ENCODE data around the gene TMEM63B.

The TMEM63B gene

GRCh38 chr6:44176130-44176761 lies 48.9 kb downstream of the TMEM63B start:
- no peak overlapping the region for H3K4me3 ChIP-seq (ENCODE audit: low read length)
- DNase-seq (ENCODE audit: low read depth) = no peak
- TF ChIP-seq CTCF (conservative IDR thresholded peaks at IDR 0.05; ENCODE audit: low read length) = no peak

GRCh38 chr6:44176762-44177509 lies 49.6 kb downstream of the TMEM63B start:
- TF ChIP-seq CTCF (conservative IDR thresholded peaks at IDR 0.05; ENCODE audit: low read length) = no peak
- no peak overlapping the region for H3K4me3 ChIP-seq (ENCODE audit: low read length)
- DNase-seq (ENCODE audit: low read depth) = no peak

GRCh38 chr6:44177691-44178423 lies 50.5 kb downstream of the TMEM63B start:
- TF ChIP-seq CTCF (conservative IDR thresholded peaks at IDR 0.05; ENCODE audit: low read length) = no peak
- DNase-seq (ENCODE audit: low read depth) = peak; percentile 79
- no peak overlapping the region for H3K4me3 ChIP-seq (ENCODE audit: low read length)

- no peak for TF ChIP-seq CTCF (conservative IDR thresholded peaks at IDR 0.05; ENCODE audit: low read length)
- DNase-seq (ENCODE audit: low read depth) = no peak
These were observed 51.2 kb downstream of the TMEM63B start for GRCh38 chr6:44178424-44179071.

GRCh38 chr6:44179072-44179536 lies 51.8 kb downstream of the TMEM63B start:
- no peak for TF ChIP-seq CTCF (conservative IDR thresholded peaks at IDR 0.05; ENCODE audit: low read length)
- no peak for DNase-seq (ENCODE audit: low read depth)
- no peak overlapping the region for H3K4me3 ChIP-seq (ENCODE audit: low read length)

More at GRCh38 chr6:44178424-44179071, 51.2 kb downstream of the TMEM63B start:
- H3K4me3 ChIP-seq (ENCODE audit: low read length) = no peak overlapping the region

- no peak for DNase-seq (ENCODE audit: low read depth)
- no peak overlapping the region for H3K4me3 ChIP-seq (ENCODE audit: low read length)
- no peak for TF ChIP-seq CTCF (conservative IDR thresholded peaks at IDR 0.05; ENCODE audit: low read length)
These were observed 52.3 kb downstream of the TMEM63B start for GRCh38 chr6:44179648-44180047.
